CD14-positive monocyte (primary cell): ENCODE data around the gene IL15RA. TPM values are rescaled to one million over a fixed set of nuclear protein-coding genes. Genes with fewer than 3 reads are reported as not detected.

Experiments used
- DNase-seq, 3 donors: peaks; one replicate each; pipeline ENCODE4 v3.0.0-alpha.2; 2011 to 2022
- H2AFZ ChIP-seq: 2 replicates; pipeline ENCODE4 v1.6.0; 2012; ENCODE audit warnings: mild to moderate bottlenecking, low read depth, low read length, inconsistent platforms; ENCODE audit not compliant: insufficient read depth, poor library complexity, severe bottlenecking
- H3K27ac ChIP-seq, 2 donors: 1 replicate in 1 of 2; 2 replicates in 1 of 2; pipeline ENCODE4 v1.5.1; 2012 to 2013; ENCODE audit warnings: low read length in 2 of 2, control low read depth in 1 of 2, inconsistent platforms in 1 of 2, low read depth in 1 of 2, mild to moderate bottlenecking in 1 of 2
- H3K27me3 ChIP-seq, 2 donors: one replicate each; pipeline versions ENCODE4 v1.6.0 to v1.6.1; 2011 to 2013; ENCODE audit warnings: low read length in 2 of 2; ENCODE audit not compliant: control insufficient read depth in 2 of 2, insufficient read depth in 2 of 2
- H3K36me3 ChIP-seq, 2 donors: replicated peaks in 1 of 2; 1 replicate in 1 of 2; 2 replicates in 1 of 2; pipeline versions ENCODE4 v1.5.1 to v1.6.1; 2012 to 2013; ENCODE audit warnings: low read length in 2 of 2, control low read depth in 1 of 2, inconsistent platforms in 1 of 2, mild to moderate bottlenecking in 1 of 2; ENCODE audit not compliant: insufficient read depth in 2 of 2, control insufficient read depth in 1 of 2
- H3K4me1 ChIP-seq, 2 donors: 1 replicate in 1 of 2; 2 replicates in 1 of 2; pipeline versions ENCODE4 v1.5.1 to v1.6.1; 2012 to 2013; ENCODE audit warnings: low read length in 2 of 2, control low read depth in 1 of 2, inconsistent platforms in 1 of 2, mild to moderate bottlenecking in 1 of 2, moderate library complexity in 1 of 2; ENCODE audit not compliant: insufficient read depth in 2 of 2, control insufficient read depth in 1 of 2
- H3K4me2 ChIP-seq: replicated peaks from 2 replicates; pipeline ENCODE3; 2012; ENCODE audit warnings: low read length, moderate library complexity, mild to moderate bottlenecking; ENCODE audit not compliant: poor library complexity, severe bottlenecking; ENCODE audit errors: extremely low read depth
- H3K4me3 ChIP-seq, 3 experiments: fragments of 200-600 bp in 1 of 3; sonication (generic) in 1 of 3; replicated peaks in 1 of 3; 1 replicate in 2 of 3; 2 replicates in 1 of 3; pipeline ENCODE4 v1.5.1; 2011 to 2013; ENCODE audit warnings: low read length in 3 of 3, mild to moderate bottlenecking in 3 of 3, control low read depth in 2 of 3, low read depth in 2 of 3, inconsistent platforms in 1 of 3, moderate library complexity in 1 of 3
- H3K79me2 ChIP-seq: 2 replicates; pipeline ENCODE4 v1.6.0; 2012; ENCODE audit warnings: mild to moderate bottlenecking, control low read depth, inconsistent platforms, low read length, moderate library complexity; ENCODE audit not compliant: insufficient read depth
- H3K9ac ChIP-seq: 2 replicates; pipeline ENCODE4 v1.6.0; 2017; ENCODE audit warnings: low read length, mild to moderate bottlenecking; ENCODE audit not compliant: insufficient read depth, poor library complexity, severe bottlenecking
- H3K9me3 ChIP-seq, 2 donors: replicated peaks in 1 of 2; 1 replicate in 1 of 2; 2 replicates in 1 of 2; pipeline versions ENCODE4 v1.5.1 to v1.6.1; 2012 to 2013; ENCODE audit warnings: low read length in 2 of 2, control low read depth in 1 of 2; ENCODE audit not compliant: control insufficient read depth in 1 of 2, insufficient read depth in 1 of 2
- H4K20me1 ChIP-seq: 2 replicates; pipeline ENCODE4 v1.6.0; 2012; ENCODE audit warnings: mild to moderate bottlenecking, low read length, control low read depth, moderate library complexity; ENCODE audit not compliant: insufficient read depth
- H3K27ac Mint-ChIP-seq, 7 donors: one replicate each; pipeline ENCODE4 v1.8.0; 2020; ENCODE audit warnings: mild to moderate bottlenecking in 7 of 7, mixed read lengths in 7 of 7, moderate library complexity in 6 of 7, inconsistent platforms in 2 of 7
- H3K27me3 Mint-ChIP-seq, 3 donors: one replicate each; pipeline ENCODE4 v1.8.0; 2021 to 2022; ENCODE audit warnings: low read depth in 3 of 3, mild to moderate bottlenecking in 3 of 3, mixed read lengths in 3 of 3, moderate library complexity in 3 of 3, inconsistent platforms in 1 of 3
- H3K36me3 Mint-ChIP-seq, 2 donors: one replicate each; pipeline ENCODE4 v1.8.0; 2020; ENCODE audit warnings: mixed read lengths in 2 of 2, inconsistent platforms in 1 of 2, mild to moderate bottlenecking in 1 of 2
- H3K4me1 Mint-ChIP-seq: one replicate; pipeline ENCODE4 v1.8.0; 2020; ENCODE audit warnings: mild to moderate bottlenecking, mixed read lengths
- H3K4me3 Mint-ChIP-seq, 2 donors: one replicate each; pipeline ENCODE4 v1.8.0; 2020; ENCODE audit warnings: mild to moderate bottlenecking in 2 of 2, mixed read lengths in 2 of 2, moderate library complexity in 1 of 2
- H3K9me3 Mint-ChIP-seq, 7 donors: one replicate each; pipeline ENCODE4 v1.8.0; 2020 to 2022; ENCODE audit warnings: mixed read lengths in 7 of 7, mild to moderate bottlenecking in 6 of 7, moderate library complexity in 6 of 7, inconsistent platforms in 2 of 7
- WGBS: methylation state at CpG from one replicate; pipeline ENCODE4 v1.1.5; 2013; ENCODE audit warnings: missing lambda C conversion rate; ENCODE audit not compliant: insufficient coverage; 5-methylcytosine and 5-hydroxymethylcytosine counted together
- intact Hi-C, 2 donors: fragments of 100-400 bp; cut with micrococcal nuclease; formaldehyde crosslinking; loops; one replicate each; pipeline versions ENCODE4 v1.15.0 to v1.15.1; 2023
- polyA plus RNA-seq, 3 donors: library from polyadenylated mRNA; depleted of rRNA in 1 of 3; unstranded in 2 of 3; stranded (reverse) in 1 of 3; fragments of 300-500 nt in 2 of 3; fragments of >200 nt in 1 of 3; fragmentation: Illumina TruSeq in 2 of 3; gene quantifications; 1 replicate in 2 of 3; 2 replicates in 1 of 3; pipeline ENCODE4 v1.2.3, GENCODE V29; 2012 to 2021
- TF ChIP-seq, protein P1 (sequence below): fragments of 200-600 bp; IDR thresholded peaks from one replicate; pipeline ENCODE4 v1.8.0; 2022; ENCODE audit warnings: antibody characterized with exemption, mild to moderate bottlenecking

Gene IL15RA
- polyA plus RNA-seq, 3 donors = 12.4 to 23.1 (median 12.6) TPM

- Mint-ChIP-seq H3K9me3 (peaks cover 2 to 12% (median 5%) of the 10 kb centered on the region in 7 donors), H3K4me3 (no peak overlapping the region), H3K27me3 (peaks cover 0 to 2% (median 2%) of the 10 kb centered on the region in 3 donors), H3K27ac (no peak overlapping the region), H3K4me1 (peaks cover 8% of the 10 kb centered on the region), H3K36me3 (no peaks in the 10 kb centered on the region)
- Histone ChIP-seq H3K4me1 (no peaks in the 10 kb centered on the region), H3K27ac (no peak overlapping the region), H2AFZ (no peak overlapping the region), H3K4me2 (no peak overlapping the region), H3K27me3 (no peaks in the 10 kb centered on the region), H3K9me3 (peaks cover 4% of the 10 kb centered on the region in 2 donors), H3K36me3 (no peaks in the 10 kb centered on the region), H3K79me2 (no peaks in the 10 kb centered on the region), H3K4me3 (no peak overlapping the region), H3K9ac (no peak overlapping the region), H4K20me1 (no peaks in the 10 kb centered on the region)
- no peak for DNase-seq
- no CpG with 5 or more reads among the region's 3 CpGs for WGBS
- TF ChIP-seq, protein P1, sequence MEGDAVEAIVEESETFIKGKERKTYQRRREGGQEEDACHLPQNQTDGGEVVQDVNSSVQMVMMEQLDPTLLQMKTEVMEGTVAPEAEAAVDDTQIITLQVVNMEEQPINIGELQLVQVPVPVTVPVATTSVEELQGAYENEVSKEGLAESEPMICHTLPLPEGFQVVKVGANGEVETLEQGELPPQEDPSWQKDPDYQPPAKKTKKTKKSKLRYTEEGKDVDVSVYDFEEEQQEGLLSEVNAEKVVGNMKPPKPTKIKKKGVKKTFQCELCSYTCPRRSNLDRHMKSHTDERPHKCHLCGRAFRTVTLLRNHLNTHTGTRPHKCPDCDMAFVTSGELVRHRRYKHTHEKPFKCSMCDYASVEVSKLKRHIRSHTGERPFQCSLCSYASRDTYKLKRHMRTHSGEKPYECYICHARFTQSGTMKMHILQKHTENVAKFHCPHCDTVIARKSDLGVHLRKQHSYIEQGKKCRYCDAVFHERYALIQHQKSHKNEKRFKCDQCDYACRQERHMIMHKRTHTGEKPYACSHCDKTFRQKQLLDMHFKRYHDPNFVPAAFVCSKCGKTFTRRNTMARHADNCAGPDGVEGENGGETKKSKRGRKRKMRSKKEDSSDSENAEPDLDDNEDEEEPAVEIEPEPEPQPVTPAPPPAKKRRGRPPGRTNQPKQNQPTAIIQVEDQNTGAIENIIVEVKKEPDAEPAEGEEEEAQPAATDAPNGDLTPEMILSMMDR = no peak
- intact Hi-C loops = no loop called here
Observed at GRCh38 chr10:6010569-6010968, 33.2 kb upstream of the IL15RA start.

- peaks cover 0 to 2% (median 2%) of the 10 kb centered on the region in 3 donors for H3K27me3 Mint-ChIP-seq
- no peaks in the 10 kb centered on the region for H3K36me3 Mint-ChIP-seq
Observed at GRCh38 chr10:6009961-6010360, 32.6 kb upstream of the IL15RA start.

More at GRCh38 chr10:6009961-6010360, 32.6 kb upstream of the IL15RA start:
- intact Hi-C loops = no loop called here
- Histone ChIP-seq H3K9me3 (peaks cover 4% of the 10 kb centered on the region in 2 donors), H3K36me3 (no peaks in the 10 kb centered on the region), H3K4me3 (no peak overlapping the region), H2AFZ (no peak overlapping the region), H4K20me1 (no peaks in the 10 kb centered on the region), H3K27ac (no peak overlapping the region), H3K79me2 (no peaks in the 10 kb centered on the region), H3K9ac (no peak overlapping the region), H3K4me2 (no peak overlapping the region), H3K4me1 (no peaks in the 10 kb centered on the region), H3K27me3 (no peaks in the 10 kb centered on the region)
- Mint-ChIP-seq H3K4me3 (no peak overlapping the region), H3K4me1 (peaks cover 8% of the 10 kb centered on the region), H3K9me3 (peaks cover 2 to 12% (median 5%) of the 10 kb centered on the region in 7 donors), H3K27ac (no peak overlapping the region)
- 89% methylated on average over 3 of the region's 4 CpGs for WGBS
- DNase-seq = no peak
- TF ChIP-seq, protein P1 = no peak
